OCI-LY3 (cell line): ENCODE results near the gene SIDT2.

Experiments used
- CTCF ChIP-seq: fragments of 200-600, 300-600 bp; sonication (generic); IDR thresholded peaks from 2 replicates; pipeline ENCODE4 v1.5.1; 2014; ENCODE audit warnings: antibody characterized with exemption, low read length, low read depth
- EZH2phosphoT487 ChIP-seq: fragments of 200-600 bp; shearing (Covaris generic); IDR thresholded peaks from 2 replicates; pipeline ENCODE4 v1.6.1; 2018; ENCODE audit warnings: antibody characterized with exemption, mixed run types, low read depth

GRCh38 chr11:117152066-117152465 lies 26.5 kb upstream of the SIDT2 start:
- no peak for TF ChIP-seq CTCF
- TF ChIP-seq EZH2phosphoT487, result no peak
